SJCRH30 (cell line): ENCODE results near the gene ACER2. TPM values are rescaled to one million over a fixed set of nuclear protein-coding genes. Genes with fewer than 3 reads are reported as not detected.
"Not testable (repeated sequence)": the region's sequence is repeated elsewhere in the genome, so short reads cannot be mapped to it uniquely, and the experiment has no call there.

Experiments
- DNase-seq, 2 experiments: peaks; one replicate each; pipeline ENCODE4 v3.0.0-alpha.2; 2015 to 2020
- H3K27ac ChIP-seq: fragments of 250-450 bp; sonication (Bioruptor Pico); 2 replicates; pipeline ENCODE4 v1.5.1; 2020; ENCODE audit warnings: mild to moderate bottlenecking, moderate library complexity
- H3K27me3 ChIP-seq: fragments of 250-450 bp; sonication (Bioruptor Pico); 2 replicates; pipeline ENCODE4 v1.5.1; 2020; ENCODE audit warnings: mild to moderate bottlenecking, moderate library complexity
- H3K36me3 ChIP-seq: fragments of 250-450 bp; sonication (Bioruptor Pico); 2 replicates; pipeline ENCODE4 v1.5.1; 2020; ENCODE audit warnings: mild to moderate bottlenecking, moderate library complexity
- H3K4me1 ChIP-seq: fragments of 250-450 bp; sonication (Bioruptor Pico); 2 replicates; pipeline ENCODE4 v1.5.1; 2020; ENCODE audit warnings: mild to moderate bottlenecking, moderate library complexity
- H3K4me3 ChIP-seq: fragments of 250-450 bp; sonication (Bioruptor Pico); 2 replicates; pipeline ENCODE4 v1.5.1; 2020; ENCODE audit warnings: mild to moderate bottlenecking, moderate library complexity
- H3K9me3 ChIP-seq: fragments of 250-450 bp; sonication (Bioruptor Pico); replicated peaks from 2 replicates; pipeline ENCODE4 v1.5.1; 2020; ENCODE audit warnings: mild to moderate bottlenecking, moderate library complexity
- total RNA-seq: library from RNA; depleted of rRNA; stranded (reverse); fragments of >200 nt; shearing (Covaris generic); gene quantifications from 2 replicates; pipeline ENCODE4 v1.2.3, GENCODE V29; 2014

ACER2 gene
- total RNA-seq, 1 experiment from 2014 or later, result 0.43 TPM

GRCh38 chr9:19423163-19423562 is 14.4 kb downstream of the ACER2 start:
- H3K27ac ChIP-seq, result no peak overlapping the region
- H3K4me3 ChIP-seq, result no peak overlapping the region
- H3K4me1 ChIP-seq, result no peaks in the 10 kb centered on the region
- DNase-seq, result no peak
- no peaks in the 10 kb centered on the region for H3K36me3 ChIP-seq
- H3K9me3 ChIP-seq, result no peaks in the 10 kb centered on the region
- H3K27me3 ChIP-seq, result no peaks in the 10 kb centered on the region

- Histone ChIP-seq H3K4me3 (no peak overlapping the region), H3K27ac (no peak overlapping the region), H3K9me3 (no peaks in the 10 kb centered on the region), H3K27me3 (no peaks in the 10 kb centered on the region), H3K36me3 (no peaks in the 10 kb centered on the region), H3K4me1 (no peaks in the 10 kb centered on the region)
- DNase-seq, result no peak
These were observed 15.5 kb downstream of the ACER2 start for GRCh38 chr9:19424176-19424779.

GRCh38 chr9:19429595-19429994 is 20.8 kb downstream of the ACER2 start:
- no peak for DNase-seq
- H3K27ac ChIP-seq, result no peak overlapping the region
- no peak overlapping the region for H3K4me3 ChIP-seq
- H3K36me3 ChIP-seq, result no peaks in the 10 kb centered on the region
- H3K27me3 ChIP-seq, result no peaks in the 10 kb centered on the region
- no peaks in the 10 kb centered on the region for H3K4me1 ChIP-seq
- H3K9me3 ChIP-seq, result no peaks in the 10 kb centered on the region

- DNase-seq, result no peak
- no peaks in the 10 kb centered on the region for H3K27me3 ChIP-seq
- no peak overlapping the region for H3K27ac ChIP-seq
- H3K9me3 ChIP-seq, result no peaks in the 10 kb centered on the region
- H3K4me3 ChIP-seq, result no peak overlapping the region
- H3K36me3 ChIP-seq, result no peaks in the 10 kb centered on the region
- H3K4me1 ChIP-seq, result no peaks in the 10 kb centered on the region
These were observed 21.5 kb downstream of the ACER2 start for GRCh38 chr9:19430201-19430760.

GRCh38 chr9:19431361-19432171 is 22.8 kb downstream of the ACER2 start:
- no peaks in the 10 kb centered on the region for H3K36me3 ChIP-seq
- H3K4me1 ChIP-seq, result no peaks in the 10 kb centered on the region
- H3K9me3 ChIP-seq, result no peaks in the 10 kb centered on the region
- H3K27ac ChIP-seq, result no peak overlapping the region
- H3K4me3 ChIP-seq, result no peak overlapping the region
- H3K27me3 ChIP-seq, result no peaks in the 10 kb centered on the region
- DNase-seq, result no peak

- DNase-seq, result no peak
- no peaks in the 10 kb centered on the region for H3K9me3 ChIP-seq
These were observed 23.7 kb downstream of the ACER2 start for GRCh38 chr9:19432473-19432872.

GRCh38 chr9:19433729-19434128 is 24.9 kb downstream of the ACER2 start:
- H3K27me3 ChIP-seq, H3K9me3 ChIP-seq, H3K36me3 ChIP-seq, H3K27ac ChIP-seq, H3K4me1 ChIP-seq, H3K4me3 ChIP-seq, DNase-seq: not testable (repeated sequence)

More at GRCh38 chr9:19432473-19432872, 23.7 kb downstream of the ACER2 start:
- Histone ChIP-seq H3K27me3 (no peaks in the 10 kb centered on the region), H3K36me3 (no peaks in the 10 kb centered on the region), H3K4me1 (no peaks in the 10 kb centered on the region), H3K27ac (no peak overlapping the region), H3K4me3 (no peak overlapping the region)

- Histone ChIP-seq H3K9me3 (no peaks in the 10 kb centered on the region; the same call in 1 of the 2 replicates), H3K4me3 (no peak overlapping the region), H3K4me1 (no peaks in the 10 kb centered on the region), H3K27ac (no peak overlapping the region), H3K27me3 (no peaks in the 10 kb centered on the region), H3K36me3 (no peaks in the 10 kb centered on the region)
- DNase-seq, result no peak
These were observed 31.6 kb downstream of the ACER2 start for GRCh38 chr9:19440376-19440775.

GRCh38 chr9:19440823-19441580 is 32.2 kb downstream of the ACER2 start:
- H3K36me3 ChIP-seq, result no peaks in the 10 kb centered on the region

GRCh38 chr9:19441730-19442129 is 32.9 kb downstream of the ACER2 start:
- H3K27me3 ChIP-seq, result no peaks in the 10 kb centered on the region
- no peak for DNase-seq
- no peak overlapping the region for H3K27ac ChIP-seq
- no peak overlapping the region for H3K4me3 ChIP-seq
- no peaks in the 10 kb centered on the region for H3K36me3 ChIP-seq
- no peaks in the 10 kb centered on the region; the same call in 1 of the 2 replicates for H3K9me3 ChIP-seq
- no peaks in the 10 kb centered on the region for H3K4me1 ChIP-seq

More at GRCh38 chr9:19440823-19441580, 32.2 kb downstream of the ACER2 start:
- H3K27me3 ChIP-seq, result no peaks in the 10 kb centered on the region
- H3K4me1 ChIP-seq, result no peaks in the 10 kb centered on the region
- DNase-seq, result no peak
- H3K9me3 ChIP-seq, result no peaks in the 10 kb centered on the region; the same call in 1 of the 2 replicates
- H3K27ac ChIP-seq, result no peak overlapping the region
- H3K4me3 ChIP-seq, result no peak overlapping the region

- Histone ChIP-seq H3K27ac (no peak overlapping the region), H3K4me1 (no peaks in the 10 kb centered on the region), H3K36me3 (no peaks in the 10 kb centered on the region), H3K4me3 (no peak overlapping the region), H3K27me3 (no peaks in the 10 kb centered on the region), H3K9me3 (no peaks in the 10 kb centered on the region; the same call in 1 of the 2 replicates)
- DNase-seq, result no peak
These were observed 33.4 kb downstream of the ACER2 start for GRCh38 chr9:19442240-19442639.

GRCh38 chr9:19445452-19445851 is 36.6 kb downstream of the ACER2 start:
- H3K4me1 ChIP-seq, result no peaks in the 10 kb centered on the region
- no peaks in the 10 kb centered on the region for H3K36me3 ChIP-seq
- no peaks in the 10 kb centered on the region; the same call in 1 of the 2 replicates for H3K9me3 ChIP-seq
- H3K27ac ChIP-seq, result no peak overlapping the region
- no peaks in the 10 kb centered on the region for H3K27me3 ChIP-seq
- DNase-seq, result no peak
- no peak overlapping the region for H3K4me3 ChIP-seq

- DNase-seq, result no peak
- H3K27me3 ChIP-seq, result no peaks in the 10 kb centered on the region
- H3K36me3 ChIP-seq, result no peaks in the 10 kb centered on the region
- H3K9me3 ChIP-seq, result no peaks in the 10 kb centered on the region; the same call in 1 of the 2 replicates
- H3K27ac ChIP-seq, result no peak overlapping the region
- H3K4me3 ChIP-seq, result no peak overlapping the region
- no peaks in the 10 kb centered on the region for H3K4me1 ChIP-seq
These were observed 37.6 kb downstream of the ACER2 start for GRCh38 chr9:19446361-19446861.

- Histone ChIP-seq H3K27me3 (no peaks in the 10 kb centered on the region), H3K9me3 (no peaks in the 10 kb centered on the region), H3K4me3 (no peak overlapping the region), H3K36me3 (no peaks in the 10 kb centered on the region), H3K27ac (no peak overlapping the region), H3K4me1 (no peaks in the 10 kb centered on the region)
- no peak for DNase-seq
These were observed 42.7 kb downstream of the ACER2 start for GRCh38 chr9:19451240-19452087.
